ENCODE results near the gene PRPS1L1.

DNA sequence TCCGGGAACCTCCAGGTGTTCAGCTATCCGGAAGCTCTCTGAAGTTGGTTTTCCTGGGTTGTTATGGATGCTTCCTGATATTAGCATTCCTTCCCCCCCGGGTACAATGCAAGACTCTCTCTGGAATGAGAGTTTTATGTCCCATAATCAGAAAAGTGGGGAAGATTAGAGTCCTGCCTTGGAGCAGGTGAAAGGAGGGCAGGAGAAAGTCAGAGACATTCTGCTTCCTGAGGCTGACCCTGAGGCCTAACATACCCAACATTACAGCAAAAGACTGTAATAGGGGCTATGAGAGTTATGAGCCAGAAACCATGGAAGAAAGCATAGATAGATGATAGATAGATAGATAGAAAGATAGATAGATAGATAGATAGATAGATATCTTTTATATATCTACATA, 36.9 kb downstream of the PRPS1L1 start:
- TF ChIP-seq, protein P1, sequence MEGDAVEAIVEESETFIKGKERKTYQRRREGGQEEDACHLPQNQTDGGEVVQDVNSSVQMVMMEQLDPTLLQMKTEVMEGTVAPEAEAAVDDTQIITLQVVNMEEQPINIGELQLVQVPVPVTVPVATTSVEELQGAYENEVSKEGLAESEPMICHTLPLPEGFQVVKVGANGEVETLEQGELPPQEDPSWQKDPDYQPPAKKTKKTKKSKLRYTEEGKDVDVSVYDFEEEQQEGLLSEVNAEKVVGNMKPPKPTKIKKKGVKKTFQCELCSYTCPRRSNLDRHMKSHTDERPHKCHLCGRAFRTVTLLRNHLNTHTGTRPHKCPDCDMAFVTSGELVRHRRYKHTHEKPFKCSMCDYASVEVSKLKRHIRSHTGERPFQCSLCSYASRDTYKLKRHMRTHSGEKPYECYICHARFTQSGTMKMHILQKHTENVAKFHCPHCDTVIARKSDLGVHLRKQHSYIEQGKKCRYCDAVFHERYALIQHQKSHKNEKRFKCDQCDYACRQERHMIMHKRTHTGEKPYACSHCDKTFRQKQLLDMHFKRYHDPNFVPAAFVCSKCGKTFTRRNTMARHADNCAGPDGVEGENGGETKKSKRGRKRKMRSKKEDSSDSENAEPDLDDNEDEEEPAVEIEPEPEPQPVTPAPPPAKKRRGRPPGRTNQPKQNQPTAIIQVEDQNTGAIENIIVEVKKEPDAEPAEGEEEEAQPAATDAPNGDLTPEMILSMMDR (conservative IDR thresholded peaks at IDR 0.05; ENCODE audit: low read depth, low read length): no peak
- TF ChIP-seq EZH2 (IDR thresholded peaks at IDR 0.05; ENCODE audit: low read length, unreplicated experiment) (no peak), EZH2phosphoT487 (IDR thresholded peaks at IDR 0.05; ENCODE audit: borderline replicate concordance, low read length) (no peak)

Data from PC-3 (cell line).